ENCODE results near the gene CPA2.
"Not testable (repeated sequence)": the region's sequence is repeated elsewhere in the genome, so short reads cannot be mapped to it uniquely, and the experiment has no call there.

The CPA2 gene

GRCh38 chr7:130314305-130314704 lies 47.6 kb downstream of the CPA2 start:
- no peak overlapping the region for H3K4me3 ChIP-seq (replicated peaks; ENCODE audit: low read depth, low read length)
- no peak for TF ChIP-seq CTCF (IDR thresholded peaks at IDR 0.05; ENCODE audit: low read depth, low read length, missing control alignments)
- DNase-seq (ENCODE audit: extremely low read depth, low read depth) = no peak

GRCh38 chr7:130319541-130319940 lies 52.9 kb downstream of the CPA2 start:
- no peak overlapping the region for H3K4me3 ChIP-seq (replicated peaks; ENCODE audit: low read depth, low read length)
- no peak for TF ChIP-seq CTCF (IDR thresholded peaks at IDR 0.05; ENCODE audit: low read depth, low read length, missing control alignments)
- DNase-seq (ENCODE audit: extremely low read depth, low read depth) = no peak

GRCh38 chr7:130321542-130322229 lies 55.0 kb downstream of the CPA2 start:
- not testable (repeated sequence) for DNase-seq (ENCODE audit: extremely low read depth, low read depth); H3K4me3 ChIP-seq (replicated peaks; ENCODE audit: low read depth, low read length)

- no peak for DNase-seq (ENCODE audit: extremely low read depth, low read depth)
- TF ChIP-seq CTCF (IDR thresholded peaks at IDR 0.05; ENCODE audit: low read depth, low read length, missing control alignments) = no peak
Observed at GRCh38 chr7:130322615-130323014, 56.0 kb downstream of the CPA2 start.

GRCh38 chr7:130324306-130324943 lies 57.8 kb downstream of the CPA2 start:
- no peak for TF ChIP-seq CTCF (IDR thresholded peaks at IDR 0.05; ENCODE audit: low read depth, low read length, missing control alignments)
- DNase-seq (ENCODE audit: extremely low read depth, low read depth) = no peak
- H3K4me3 ChIP-seq (replicated peaks; ENCODE audit: low read depth, low read length) = no peak overlapping the region

More at GRCh38 chr7:130322615-130323014, 56.0 kb downstream of the CPA2 start:
- H3K4me3 ChIP-seq (replicated peaks; ENCODE audit: low read depth, low read length) = no peak overlapping the region

- DNase-seq (ENCODE audit: extremely low read depth, low read depth) = no peak
- TF ChIP-seq CTCF (IDR thresholded peaks at IDR 0.05; ENCODE audit: low read depth, low read length, missing control alignments) = no peak
- no peak overlapping the region for H3K4me3 ChIP-seq (replicated peaks; ENCODE audit: low read depth, low read length)
Observed at GRCh38 chr7:130329681-130330080, 63.0 kb downstream of the CPA2 start.

- TF ChIP-seq CTCF (IDR thresholded peaks at IDR 0.05; ENCODE audit: low read depth, low read length, missing control alignments) = no peak
- DNase-seq (ENCODE audit: extremely low read depth, low read depth) = no peak
- no peak overlapping the region for H3K4me3 ChIP-seq (replicated peaks; ENCODE audit: low read depth, low read length)
Observed at GRCh38 chr7:130332259-130333053, 65.8 kb downstream of the CPA2 start.

Data from HFF-Myc (cell line).